Astrocyte of the spinal cord (primary cell): ENCODE data around the gene UQCRFS1.

Experiments used
- DNase-seq: peaks from one replicate; pipeline ENCODE4 v3.0.0; 2011; ENCODE audit warnings: low read depth, low spot score
- H3K4me3 ChIP-seq: 2 replicates; pipeline ENCODE4 v1.5.1; 2011; ENCODE audit warnings: low read depth, mild to moderate bottlenecking, low read length, moderate library complexity
- in situ Hi-C: cut with HindIII; loops from 2 replicates; pipeline ENCODE4 v1.10.0; 2017; ENCODE audit warnings: low sequenced_read_pairs
- TF ChIP-seq, protein P1 (sequence below): IDR thresholded peaks from 2 replicates; pipeline ENCODE4 v1.5.1; 2012; ENCODE audit warnings: low read depth, mild to moderate bottlenecking, low read length, inconsistent platforms

Gene UQCRFS1

GRCh38 chr19:29188289-29189032 lies 24.5 kb downstream of the UQCRFS1 start:
- DNase-seq, result no peak
- no peak overlapping the region for H3K4me3 ChIP-seq
- in situ Hi-C loops, result no loop called here
- TF ChIP-seq, protein P1, sequence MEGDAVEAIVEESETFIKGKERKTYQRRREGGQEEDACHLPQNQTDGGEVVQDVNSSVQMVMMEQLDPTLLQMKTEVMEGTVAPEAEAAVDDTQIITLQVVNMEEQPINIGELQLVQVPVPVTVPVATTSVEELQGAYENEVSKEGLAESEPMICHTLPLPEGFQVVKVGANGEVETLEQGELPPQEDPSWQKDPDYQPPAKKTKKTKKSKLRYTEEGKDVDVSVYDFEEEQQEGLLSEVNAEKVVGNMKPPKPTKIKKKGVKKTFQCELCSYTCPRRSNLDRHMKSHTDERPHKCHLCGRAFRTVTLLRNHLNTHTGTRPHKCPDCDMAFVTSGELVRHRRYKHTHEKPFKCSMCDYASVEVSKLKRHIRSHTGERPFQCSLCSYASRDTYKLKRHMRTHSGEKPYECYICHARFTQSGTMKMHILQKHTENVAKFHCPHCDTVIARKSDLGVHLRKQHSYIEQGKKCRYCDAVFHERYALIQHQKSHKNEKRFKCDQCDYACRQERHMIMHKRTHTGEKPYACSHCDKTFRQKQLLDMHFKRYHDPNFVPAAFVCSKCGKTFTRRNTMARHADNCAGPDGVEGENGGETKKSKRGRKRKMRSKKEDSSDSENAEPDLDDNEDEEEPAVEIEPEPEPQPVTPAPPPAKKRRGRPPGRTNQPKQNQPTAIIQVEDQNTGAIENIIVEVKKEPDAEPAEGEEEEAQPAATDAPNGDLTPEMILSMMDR, result no peak

- TF ChIP-seq, protein P1, result no peak
- in situ Hi-C loops, result no loop called here
- H3K4me3 ChIP-seq, result no peak overlapping the region
- no peak for DNase-seq
Observed at GRCh38 chr19:29187676-29188075, 25.3 kb downstream of the UQCRFS1 start.

GRCh38 chr19:29185427-29185826 lies 27.5 kb downstream of the UQCRFS1 start:
- TF ChIP-seq, protein P1, result no peak
- DNase-seq, result no peak
- in situ Hi-C loops, result no loop called here
- H3K4me3 ChIP-seq, result no peak overlapping the region

DNA sequence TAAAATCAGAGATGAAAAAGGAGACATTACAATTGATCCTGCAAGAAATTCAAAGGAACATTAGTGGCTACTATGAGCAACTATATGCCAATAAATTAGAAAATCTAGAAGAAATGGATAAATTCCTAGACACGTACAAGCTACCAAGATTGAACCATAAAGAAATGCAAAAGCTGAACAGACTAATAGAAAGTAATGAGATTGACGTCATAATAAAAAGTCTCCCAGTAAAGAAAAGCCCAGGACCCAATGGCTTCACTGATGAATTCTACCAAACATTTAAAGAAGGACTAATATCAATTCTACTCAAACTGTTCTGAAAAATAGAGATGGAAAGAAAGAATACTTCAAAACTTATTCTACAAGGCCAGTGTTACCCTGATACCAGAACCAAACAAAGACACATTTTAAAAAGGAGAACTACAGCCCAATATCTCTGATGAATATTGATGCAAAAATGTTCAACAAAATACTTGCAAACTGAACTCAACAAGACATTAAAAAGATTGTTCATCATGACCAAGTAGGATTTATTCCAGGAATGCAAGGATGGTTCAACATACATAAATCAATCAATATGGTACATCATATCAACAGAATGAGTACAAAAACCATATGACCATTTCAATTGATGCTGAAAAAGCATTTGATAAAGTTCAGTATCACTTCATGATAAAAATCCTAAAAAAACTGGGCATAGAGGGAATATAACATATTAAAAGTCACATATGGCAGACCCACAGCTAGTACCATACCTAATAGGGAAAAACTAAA lies 35.8 kb downstream of the UQCRFS1 start:
- no peak overlapping the region for H3K4me3 ChIP-seq
- TF ChIP-seq, protein P1, result no peak
- in situ Hi-C loops, result no loop called here
- DNase-seq, result peak; percentile 1

- no peak for DNase-seq
- no peak overlapping the region for H3K4me3 ChIP-seq
- in situ Hi-C loops, result no loop called here
- TF ChIP-seq, protein P1, result no peak
Observed at GRCh38 chr19:29173896-29174295, 39.1 kb downstream of the UQCRFS1 start.

DNA sequence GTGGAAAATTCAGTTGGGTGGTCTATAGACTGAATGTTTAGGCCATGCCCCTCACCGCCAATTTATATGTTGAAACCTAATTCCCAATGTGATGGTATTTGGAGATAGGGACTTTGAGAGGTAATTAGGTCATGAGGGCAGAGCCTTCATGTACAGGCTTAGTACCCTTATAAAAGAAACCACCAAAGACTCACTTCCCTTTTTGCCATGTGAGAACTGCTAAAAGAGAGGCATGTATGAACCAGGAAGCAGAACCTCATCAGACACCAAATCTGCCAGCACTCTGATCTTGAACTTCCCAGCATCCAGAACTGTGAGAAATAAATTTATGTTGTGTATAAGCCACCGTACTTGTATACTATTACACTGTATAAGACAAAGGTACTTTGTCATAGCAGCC lies 40.6 kb downstream of the UQCRFS1 start:
- TF ChIP-seq, protein P1, result no peak
- DNase-seq, result no peak
- in situ Hi-C loops, result no loop called here
- H3K4me3 ChIP-seq, result no peak overlapping the region
